Testis (tissue), 3 donors: ENCODE data around the gene SYT1. TPM values are rescaled to one million over a fixed set of nuclear protein-coding genes. Genes with fewer than 3 reads are reported as not detected.

Experiments used
- DNase-seq: peaks from one replicate; pipeline ENCODE4 v3.0.0-alpha.2; 2019
- H3K27ac ChIP-seq, 2 donors: fragments of 200-600 bp; sonication (generic); one replicate each; pipeline ENCODE4 v1.5.1; 2019
- H3K27me3 ChIP-seq: fragments of 200-600 bp; sonication (generic); one replicate; pipeline ENCODE4 v1.5.1; 2019
- H3K36me3 ChIP-seq: fragments of 200-600 bp; sonication (generic); one replicate; pipeline ENCODE4 v1.5.1; 2017; ENCODE audit warnings: low read depth; ENCODE audit errors: missing control alignments
- H3K4me1 ChIP-seq: fragments of 200-600 bp; sonication (generic); one replicate; pipeline ENCODE4 v1.5.1; 2019
- H3K4me3 ChIP-seq, 2 donors: fragments of 200-600 bp; sonication (generic); one replicate each; pipeline ENCODE4 v1.5.1; 2017 to 2019
- H3K9me3 ChIP-seq: fragments of 200-600 bp; sonication (generic); one replicate; pipeline ENCODE4 v1.5.1; 2017
- POLR2A ChIP-seq: fragments of 450-650 bp; IDR thresholded peaks from one replicate; pipeline ENCODE4 v1.6.1; 2017; ENCODE audit warnings: antibody characterized with exemption, mild to moderate bottlenecking, moderate library complexity
- WGBS, 2 donors: methylation state at CpG; one replicate each; pipeline ENCODE4 v1.1.5; 2018; 5-methylcytosine and 5-hydroxymethylcytosine counted together
- intact Hi-C: fragments of 100-400 bp; cut with DNase I; formaldehyde crosslinking; loops from one replicate; pipeline ENCODE4 v1.15.1; 2023; ENCODE audit warnings: low total_unique reads
- polyA plus RNA-seq: library from polyadenylated mRNA; stranded (reverse); fragments of 350-450 nt; fragmentation: Illumina TruSeq; extraction: RNeasy Lipid Tissue Mini Kit (QIAGEN cat#74804); gene quantifications from one replicate; pipeline ENCODE4 v1.2.3, GENCODE V29; 2014; ENCODE audit warnings: low read depth, low replicate concordance; ENCODE audit not compliant: insufficient read depth
- total RNA-seq, 2 donors: library from RNA; depleted of rRNA; stranded (reverse); fragments of >200 nt; gene quantifications; one replicate each; pipeline ENCODE4 v1.2.3, GENCODE V29; 2016
- TF ChIP-seq, protein P1 (sequence below), 3 experiments: fragments of 450-650 bp in 2 of 3; fragments of 200-600 bp in 1 of 3; sonication (generic) in 1 of 3; IDR thresholded peaks; one replicate each; pipeline ENCODE4 v1.5.1; 2016 to 2019; ENCODE audit warnings: antibody characterized with exemption in 3 of 3, mild to moderate bottlenecking in 2 of 3, moderate library complexity in 1 of 3

Gene SYT1
- total and polyA plus RNA-seq, 3 donors from 2014 or later: 1.1 to 1.7 (median 1.3) TPM

- H3K27me3 ChIP-seq: no peaks in the 10 kb centered on the region
- intact Hi-C loops: no loop called here
- no peak for DNase-seq
These were observed 549.2 kb downstream of the SYT1 start for GRCh38 chr12:79413796-79414195.

GRCh38 chr12:79414252-79414651 is 549.7 kb downstream of the SYT1 start:
- DNase-seq: no peak
- Histone ChIP-seq H3K4me1 (no peaks in the 10 kb centered on the region), H3K36me3 (no peaks in the 10 kb centered on the region), H3K9me3 (no peaks in the 10 kb centered on the region), H3K27me3 (no peaks in the 10 kb centered on the region), H3K27ac (no peak overlapping the region), H3K4me3 (no peak overlapping the region)
- intact Hi-C loops: no loop called here
- TF ChIP-seq POLR2A: no peak
- TF ChIP-seq, protein P1, sequence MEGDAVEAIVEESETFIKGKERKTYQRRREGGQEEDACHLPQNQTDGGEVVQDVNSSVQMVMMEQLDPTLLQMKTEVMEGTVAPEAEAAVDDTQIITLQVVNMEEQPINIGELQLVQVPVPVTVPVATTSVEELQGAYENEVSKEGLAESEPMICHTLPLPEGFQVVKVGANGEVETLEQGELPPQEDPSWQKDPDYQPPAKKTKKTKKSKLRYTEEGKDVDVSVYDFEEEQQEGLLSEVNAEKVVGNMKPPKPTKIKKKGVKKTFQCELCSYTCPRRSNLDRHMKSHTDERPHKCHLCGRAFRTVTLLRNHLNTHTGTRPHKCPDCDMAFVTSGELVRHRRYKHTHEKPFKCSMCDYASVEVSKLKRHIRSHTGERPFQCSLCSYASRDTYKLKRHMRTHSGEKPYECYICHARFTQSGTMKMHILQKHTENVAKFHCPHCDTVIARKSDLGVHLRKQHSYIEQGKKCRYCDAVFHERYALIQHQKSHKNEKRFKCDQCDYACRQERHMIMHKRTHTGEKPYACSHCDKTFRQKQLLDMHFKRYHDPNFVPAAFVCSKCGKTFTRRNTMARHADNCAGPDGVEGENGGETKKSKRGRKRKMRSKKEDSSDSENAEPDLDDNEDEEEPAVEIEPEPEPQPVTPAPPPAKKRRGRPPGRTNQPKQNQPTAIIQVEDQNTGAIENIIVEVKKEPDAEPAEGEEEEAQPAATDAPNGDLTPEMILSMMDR (IDR thresholded peaks at IDR 0.05): no peak
- WGBS, 2 donors: 91 to 93% methylated on average over 2 of the region's 2 CpGs

More at GRCh38 chr12:79413796-79414195, 549.2 kb downstream of the SYT1 start:
- no peaks in the 10 kb centered on the region for H3K9me3 ChIP-seq
- no peaks in the 10 kb centered on the region for H3K4me1 ChIP-seq
- H3K4me3 ChIP-seq: no peak overlapping the region
- no peaks in the 10 kb centered on the region for H3K36me3 ChIP-seq
- TF ChIP-seq POLR2A: no peak
- TF ChIP-seq, protein P1 (IDR thresholded peaks at IDR 0.05): no peak
- no peak overlapping the region for H3K27ac ChIP-seq

DNA sequence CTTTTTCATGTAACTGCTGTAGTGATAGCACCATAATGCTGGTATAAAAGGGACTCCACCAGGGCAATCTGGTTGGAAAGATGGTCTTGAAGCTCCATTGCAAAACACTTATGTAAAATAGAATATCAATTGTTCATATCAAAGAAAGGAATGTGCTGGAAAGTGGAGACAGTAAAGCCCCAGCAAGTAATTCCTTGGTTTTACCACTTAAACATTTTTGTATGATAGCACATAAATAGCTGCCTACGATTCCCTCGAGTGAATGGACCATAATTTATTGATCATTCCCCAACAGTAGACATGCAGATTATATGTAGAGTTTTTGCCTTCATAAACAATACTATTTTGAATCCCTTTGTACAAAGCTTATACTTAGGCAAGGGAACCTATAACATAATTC is 550.7 kb downstream of the SYT1 start:
- no peak overlapping the region for H3K4me3 ChIP-seq
- TF ChIP-seq, protein P1 (IDR thresholded peaks at IDR 0.05): no peak
- no peak for TF ChIP-seq POLR2A
- no peaks in the 10 kb centered on the region for H3K36me3 ChIP-seq
- intact Hi-C loops: no loop called here
- peaks cover 1% of the 10 kb centered on the region for H3K4me1 ChIP-seq
- H3K27ac ChIP-seq: no peak overlapping the region
- WGBS, 2 donors: 76 to 82% methylated on average over 2 of the region's 2 CpGs
- no peaks in the 10 kb centered on the region for H3K27me3 ChIP-seq
- DNase-seq: no peak
- H3K9me3 ChIP-seq: no peaks in the 10 kb centered on the region

- Histone ChIP-seq H3K9me3 (no peaks in the 10 kb centered on the region), H3K4me3 (no peak overlapping the region), H3K4me1 (peaks cover 4% of the 10 kb centered on the region), H3K27ac (no peak overlapping the region), H3K27me3 (no peaks in the 10 kb centered on the region), H3K36me3 (no peaks in the 10 kb centered on the region)
- intact Hi-C loops: no loop called here
- DNase-seq: no peak
- TF ChIP-seq, protein P1 (IDR thresholded peaks at IDR 0.05): no peak
- no peak for TF ChIP-seq POLR2A
- WGBS, 2 donors: 62 to 68% methylated on average over 5 of the region's 5 CpGs
These were observed 551.3 kb downstream of the SYT1 start for GRCh38 chr12:79415746-79416435.

- intact Hi-C loops: no loop called here
- H3K9me3 ChIP-seq: no peaks in the 10 kb centered on the region
- no peak for DNase-seq
- no peaks in the 10 kb centered on the region for H3K36me3 ChIP-seq
- H3K4me3 ChIP-seq: no peak overlapping the region
- peaks cover 10% of the 10 kb centered on the region for H3K4me1 ChIP-seq
- H3K27me3 ChIP-seq: no peaks in the 10 kb centered on the region
- TF ChIP-seq POLR2A: no peak
- TF ChIP-seq, protein P1 (IDR thresholded peaks at IDR 0.05): peak in 2 of 3 experiments; percentile 21 to 24
- peak overlapping the region in 1 of 2 donors; percentile 5 for H3K27ac ChIP-seq
These were observed 555.6 kb downstream of the SYT1 start for GRCh38 chr12:79420146-79420618.
